H9 (cell line): ENCODE data around the gene NPAT. TPM values are rescaled to one million over a fixed set of nuclear protein-coding genes. Genes with fewer than 3 reads are reported as not detected.
"Not testable (repeated sequence)": the region's sequence is repeated elsewhere in the genome, so short reads cannot be mapped to it uniquely, and the experiment has no call there.

Experiments used
- DNase-seq: peaks from one replicate; pipeline ENCODE4 v3.0.0-alpha.2; 2017
- H2AFZ ChIP-seq: one replicate; pipeline ENCODE4 v1.6.1; 2013; ENCODE audit warnings: mild to moderate bottlenecking, low read length, control low read depth, moderate library complexity
- H2AK5ac ChIP-seq: 2 replicates; pipeline ENCODE4 v1.6.1; 2013; ENCODE audit warnings: low read length, control low read depth, mixed read lengths; ENCODE audit not compliant: insufficient read length
- H2BK120ac ChIP-seq: one replicate; pipeline ENCODE4 v1.6.1; 2013; ENCODE audit warnings: low read depth, mild to moderate bottlenecking, low read length, control low read depth, inconsistent platforms; ENCODE audit not compliant: poor library complexity, severe bottlenecking
- H2BK12ac ChIP-seq: 2 replicates; pipeline ENCODE4 v1.6.1; 2013; ENCODE audit warnings: low read length, control low read depth, mixed read lengths, low read depth; ENCODE audit not compliant: insufficient read length
- H2BK15ac ChIP-seq: 2 replicates; pipeline ENCODE4 v1.6.1; 2013; ENCODE audit warnings: low read depth, low read length, control low read depth
- H2BK20ac ChIP-seq: one replicate; pipeline ENCODE4 v1.6.1; 2013; ENCODE audit warnings: low read depth, mild to moderate bottlenecking, low read length, control low read depth, inconsistent platforms; ENCODE audit not compliant: poor library complexity, severe bottlenecking
- H2BK5ac ChIP-seq: 2 replicates; pipeline ENCODE4 v1.6.1; 2013; ENCODE audit warnings: low read length, control low read depth, mixed read lengths; ENCODE audit not compliant: insufficient read length
- H3K14ac ChIP-seq: 2 replicates; pipeline ENCODE4 v1.6.1; 2013; ENCODE audit warnings: low read length, control low read depth; ENCODE audit not compliant: insufficient read depth
- H3K18ac ChIP-seq: 2 replicates; pipeline ENCODE4 v1.6.1; 2013; ENCODE audit warnings: low read depth, mild to moderate bottlenecking, mixed read lengths, low read length, control low read depth; ENCODE audit not compliant: insufficient read length
- H3K23ac ChIP-seq: 2 replicates; pipeline ENCODE4 v1.6.1; 2013; ENCODE audit warnings: low read length, control low read depth, mixed read lengths, low read depth; ENCODE audit not compliant: insufficient read length
- H3K23me2 ChIP-seq: 2 replicates; pipeline ENCODE4 v1.6.1; 2013; ENCODE audit warnings: low read depth, mild to moderate bottlenecking, mixed read lengths, low read length, control low read depth; ENCODE audit not compliant: insufficient read length, poor library complexity, severe bottlenecking
- H3K27ac ChIP-seq: 2 replicates; pipeline ENCODE4 v1.5.1; 2013; ENCODE audit warnings: low read length, control low read depth, mixed read lengths, low read depth; ENCODE audit not compliant: insufficient read length
- H3K27me3 ChIP-seq: 2 replicates; pipeline ENCODE4 v1.6.1; 2013; ENCODE audit warnings: low read length, control low read depth, inconsistent platforms; ENCODE audit not compliant: insufficient read depth
- H3K4ac ChIP-seq: 2 replicates; pipeline ENCODE4 v1.6.1; 2013; ENCODE audit warnings: low read depth, mild to moderate bottlenecking, control low read depth, inconsistent platforms, low read length, moderate library complexity
- H3K4me1 ChIP-seq: 2 replicates; pipeline ENCODE4 v1.6.1; 2013; ENCODE audit warnings: low read length, control low read depth, inconsistent platforms; ENCODE audit not compliant: insufficient read depth
- H3K4me2 ChIP-seq: 2 replicates; pipeline ENCODE4 v1.6.1; 2013; ENCODE audit warnings: low read length, control low read depth, mixed read lengths; ENCODE audit not compliant: insufficient read length, insufficient read depth
- H3K56ac ChIP-seq: 2 replicates; pipeline ENCODE4 v1.6.1; 2013; ENCODE audit warnings: low read depth, mild to moderate bottlenecking, mixed read lengths, low read length, control low read depth; ENCODE audit not compliant: insufficient read length
- H3K79me1 ChIP-seq: 2 replicates; pipeline ENCODE4 v1.6.1; 2013; ENCODE audit warnings: low read depth, mild to moderate bottlenecking, moderate library complexity, low read length, control low read depth, inconsistent platforms; ENCODE audit not compliant: insufficient read depth, poor library complexity, severe bottlenecking
- H3K79me2 ChIP-seq: 2 replicates; pipeline ENCODE4 v1.6.1; 2013; ENCODE audit warnings: low read length, control low read depth, inconsistent platforms; ENCODE audit not compliant: insufficient read depth
- H3K9ac ChIP-seq: 2 replicates; pipeline ENCODE4 v1.6.1; 2013; ENCODE audit warnings: low read length, control low read depth, mixed read lengths; ENCODE audit not compliant: insufficient read length; ENCODE audit errors: extremely low read depth
- H3K9me3 ChIP-seq: one replicate; pipeline ENCODE4 v1.6.1; 2013; ENCODE audit warnings: low read depth, low read length, inconsistent platforms; ENCODE audit not compliant: control insufficient read depth
- H3T11ph ChIP-seq: one replicate; pipeline ENCODE4 v1.6.1; 2013; ENCODE audit warnings: mild to moderate bottlenecking, low read length, control low read depth, inconsistent platforms
- H4K20me1 ChIP-seq: one replicate; pipeline ENCODE4 v1.6.1; 2013; ENCODE audit not compliant: control insufficient read depth, insufficient read length, insufficient read depth
- H4K5ac ChIP-seq: 2 replicates; pipeline ENCODE4 v1.6.1; 2013; ENCODE audit warnings: low read depth, mild to moderate bottlenecking, mixed read lengths, low read length, control low read depth; ENCODE audit not compliant: insufficient read length
- H4K8ac ChIP-seq: replicated peaks from 2 replicates; pipeline ENCODE4 v1.6.1; 2013; ENCODE audit warnings: low read length, control low read depth, mixed read lengths, low read depth; ENCODE audit not compliant: insufficient read length
- H4K91ac ChIP-seq: 2 replicates; pipeline ENCODE4 v1.6.1; 2013; ENCODE audit warnings: low read depth, mild to moderate bottlenecking, moderate library complexity, mixed read lengths, low read length, control low read depth; ENCODE audit not compliant: insufficient read length
- H3K27ac Mint-ChIP-seq, 3 experiments: 2 replicates in 2 of 3; 3 replicates in 1 of 3; pipeline ENCODE4 v1.8.0; 2020 to 2021; ENCODE audit warnings: mixed read lengths in 3 of 3, mild to moderate bottlenecking in 1 of 3, moderate library complexity in 1 of 3
- H3K27me3 Mint-ChIP-seq: 2 replicates; pipeline ENCODE4 v1.8.0; 2021; ENCODE audit warnings: low read depth, mild to moderate bottlenecking, moderate library complexity, mixed read lengths
- H3K36me3 Mint-ChIP-seq, 3 experiments: 2 replicates in 2 of 3; 3 replicates in 1 of 3; pipeline ENCODE4 v1.8.0; 2020 to 2021; ENCODE audit warnings: low read depth in 3 of 3, mixed read lengths in 3 of 3; ENCODE audit not compliant: insufficient read depth in 1 of 3
- H3K4me1 Mint-ChIP-seq, 2 experiments: 2 replicates each; pipeline ENCODE4 v1.8.0; 2020; ENCODE audit warnings: mixed read lengths in 2 of 2
- H3K4me3 Mint-ChIP-seq, 2 experiments: 2 replicates in 1 of 2; 3 replicates in 1 of 2; pipeline ENCODE4 v1.8.0; 2020 to 2021; ENCODE audit warnings: mild to moderate bottlenecking in 2 of 2, mixed read lengths in 2 of 2, moderate library complexity in 1 of 2
- H3K9me3 Mint-ChIP-seq, 2 experiments: 2 replicates in 1 of 2; 3 replicates in 1 of 2; pipeline ENCODE4 v1.8.0; 2020; ENCODE audit warnings: mild to moderate bottlenecking in 2 of 2, mixed read lengths in 2 of 2, moderate library complexity in 1 of 2
- CTCF ChIP-seq: fragments of 200-600 bp; sonication (generic); conservative IDR thresholded peaks from 3 replicates; pipeline ENCODE4 v1.8.0; 2021; ENCODE audit warnings: antibody characterized with exemption, mild to moderate bottlenecking
- WGBS: extraction: QIAGEN DNeasy Blood & Tissue Kit; methylation state at CpG from one replicate; pipeline ENCODE4 v1.1.7; 2013; ENCODE audit warnings: missing lambda C conversion rate, low lambda C conversion rate, mixed read lengths; ENCODE audit not compliant: insufficient read length; ENCODE audit errors: extremely low coverage; 5-methylcytosine and 5-hydroxymethylcytosine counted together
- total RNA-seq: library from RNA; stranded (reverse); gene quantifications from 2 replicates; pipeline ENCODE4 v1.2.1, GENCODE V29; 2021

NPAT gene
- total RNA-seq, 1 experiment from 2014 or later: 22.9 TPM

DNA sequence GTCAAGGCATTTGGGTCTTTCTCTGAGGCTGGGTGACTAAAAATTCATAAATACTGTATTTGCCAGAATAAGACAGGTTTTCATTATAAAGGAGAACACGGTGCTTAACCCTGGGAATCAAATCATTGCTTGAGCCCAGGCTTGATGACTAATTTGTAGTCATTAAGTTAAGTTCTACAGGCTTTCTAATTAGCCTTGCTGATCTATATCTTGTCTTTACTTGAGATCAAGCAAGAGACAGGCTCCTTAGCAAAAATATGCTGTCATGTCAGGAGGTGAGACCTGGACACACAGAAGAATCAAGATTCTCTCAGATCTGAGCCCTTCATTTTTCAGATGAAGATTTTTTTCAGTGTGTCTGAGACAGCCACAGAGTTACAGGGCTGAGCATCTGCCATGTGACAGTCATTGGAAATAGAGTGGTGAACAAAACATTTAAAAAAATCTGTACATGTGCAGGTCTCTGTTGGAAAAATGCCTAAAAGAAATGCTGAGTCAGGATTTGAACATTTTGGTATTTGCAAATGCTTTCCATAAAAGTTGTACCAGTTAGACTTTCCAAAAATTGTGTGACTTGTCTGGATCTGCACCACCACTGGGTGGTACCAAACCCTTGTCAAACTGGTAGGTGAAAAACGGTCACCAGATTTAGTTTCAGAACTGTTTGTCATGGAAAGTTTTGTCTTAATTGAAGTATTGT lies 86.4 kb downstream of the NPAT start:
- H3T11ph ChIP-seq: no peak overlapping the region
- no peak overlapping the region for H3K18ac ChIP-seq
- no peak overlapping the region for H2BK15ac ChIP-seq
- no peak overlapping the region for H4K91ac ChIP-seq
- H3K4me1 ChIP-seq: no peaks in the 10 kb centered on the region
- no peaks in the 10 kb centered on the region for H3K79me2 ChIP-seq
- peaks cover 5 to 24% (median 9%) of the 10 kb centered on the region in 3 experiments; a peak in 6 of 7 replicates for H3K36me3 Mint-ChIP-seq
- no peak overlapping the region for H3K56ac ChIP-seq
- no peaks in the 10 kb centered on the region for H3K79me1 ChIP-seq
- no peak overlapping the region for H2BK120ac ChIP-seq
- no peak overlapping the region for H3K14ac ChIP-seq
- no peak overlapping the region for H2AK5ac ChIP-seq
- no peaks in the 10 kb centered on the region for H3K9me3 ChIP-seq
- no peak overlapping the region for H4K8ac ChIP-seq
- WGBS: no CpG with 5 or more reads among the region's 2 CpGs
- no peaks in the 10 kb centered on the region for H4K20me1 ChIP-seq
- H3K23ac ChIP-seq: no peak overlapping the region
- no peak overlapping the region for H2AFZ ChIP-seq
- H3K9ac ChIP-seq: no peak overlapping the region
- H2BK12ac ChIP-seq: no peak overlapping the region
- no peak overlapping the region for H2BK20ac ChIP-seq
- H3K4me3 Mint-ChIP-seq: no peak overlapping the region
- H2BK5ac ChIP-seq: no peak overlapping the region
- no peak overlapping the region for H4K5ac ChIP-seq
- no peaks in the 10 kb centered on the region for H3K27me3 Mint-ChIP-seq
- peak; percentile 41; the same call in 2 of the 3 replicates for TF ChIP-seq CTCF
- no peak overlapping the region for H3K4ac ChIP-seq
- H3K4me2 ChIP-seq: no peak overlapping the region
- no peak overlapping the region for H3K27ac ChIP-seq
- H3K9me3 Mint-ChIP-seq: no peaks in the 10 kb centered on the region
- no peaks in the 10 kb centered on the region for H3K27me3 ChIP-seq
- H3K4me1 Mint-ChIP-seq: no peaks in the 10 kb centered on the region
- DNase-seq: no peak
- peak overlapping the region in 1 of 3 experiments; percentile 42; a peak in 1 of 7 replicates for H3K27ac Mint-ChIP-seq
- no peaks in the 10 kb centered on the region for H3K23me2 ChIP-seq

- not testable (repeated sequence) for H3K9ac ChIP-seq, DNase-seq, H4K8ac ChIP-seq, H4K5ac ChIP-seq, H3K27ac Mint-ChIP-seq, H3K27ac ChIP-seq, H3T11ph ChIP-seq, H3K56ac ChIP-seq, H2BK12ac ChIP-seq, H3K79me1 ChIP-seq, H2BK15ac ChIP-seq, H2AFZ ChIP-seq, H3K79me2 ChIP-seq, H3K4me1 ChIP-seq, H2BK5ac ChIP-seq, H3K9me3 Mint-ChIP-seq, H2BK20ac ChIP-seq, H3K23ac ChIP-seq, H2BK120ac ChIP-seq, H3K14ac ChIP-seq, H3K27me3 Mint-ChIP-seq, H3K18ac ChIP-seq, H4K20me1 ChIP-seq, H3K4me1 Mint-ChIP-seq, H3K4ac ChIP-seq, H4K91ac ChIP-seq, H3K4me2 ChIP-seq, H3K27me3 ChIP-seq, H3K9me3 ChIP-seq, H3K23me2 ChIP-seq, H2AK5ac ChIP-seq, H3K4me3 Mint-ChIP-seq
- peaks cover 4 to 15% (median 4%) of the 10 kb centered on the region in 3 experiments; a peak in 6 of 7 replicates for H3K36me3 Mint-ChIP-seq
- no CpG with 5 or more reads among the region's 2 CpGs for WGBS
Measured at GRCh38 chr11:108132993-108133538, 89.4 kb downstream of the NPAT start.
